GM19438 (cell line): ENCODE data around the gene CHMP4A.

Experiments
- ATAC-seq: cut with Tn5 transposase; IDR thresholded peaks from one replicate; pipeline ENCODE4 v1.9.1; 2021; ENCODE audit warnings: low read depth; ENCODE audit not compliant: unreplicated experiment

CHMP4A gene

DNA sequence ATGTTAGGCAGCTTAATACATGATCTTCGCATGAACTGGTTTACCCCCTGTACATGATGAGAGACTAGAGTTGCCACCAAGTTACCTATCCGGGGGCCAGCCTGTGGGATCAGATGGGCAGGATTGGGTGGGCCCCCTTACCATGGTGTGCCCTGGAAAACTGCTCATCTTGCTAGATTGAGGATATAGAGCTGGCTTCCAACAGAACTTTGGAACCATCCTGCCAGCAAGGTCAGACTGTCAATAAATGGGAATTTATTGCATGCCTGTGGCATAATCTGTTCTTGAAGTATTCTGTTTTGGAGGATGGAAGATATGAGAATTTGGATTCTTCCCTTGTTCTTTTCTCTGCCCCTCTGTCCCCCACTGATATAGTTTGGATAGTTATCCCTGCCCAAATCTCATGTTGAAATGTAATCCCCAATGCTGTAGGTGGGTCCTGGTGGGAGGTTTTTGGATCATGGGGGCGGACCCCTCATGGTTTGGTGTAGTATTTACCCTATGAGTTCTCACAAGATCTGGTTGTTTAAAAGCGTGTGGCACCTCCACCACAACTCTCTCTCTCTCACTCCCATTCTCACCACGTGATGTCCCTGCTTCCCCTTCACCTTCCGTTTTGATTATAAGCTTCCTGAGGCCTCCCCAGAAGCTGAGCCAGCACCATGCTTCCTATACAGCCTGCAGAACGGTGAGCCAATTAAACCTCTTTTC lies 14.3 kb downstream of the CHMP4A start:
- ATAC-seq: no peak

GRCh38 chr14:24197056-24197450 lies 16.2 kb downstream of the CHMP4A start:
- no peak for ATAC-seq

DNA sequence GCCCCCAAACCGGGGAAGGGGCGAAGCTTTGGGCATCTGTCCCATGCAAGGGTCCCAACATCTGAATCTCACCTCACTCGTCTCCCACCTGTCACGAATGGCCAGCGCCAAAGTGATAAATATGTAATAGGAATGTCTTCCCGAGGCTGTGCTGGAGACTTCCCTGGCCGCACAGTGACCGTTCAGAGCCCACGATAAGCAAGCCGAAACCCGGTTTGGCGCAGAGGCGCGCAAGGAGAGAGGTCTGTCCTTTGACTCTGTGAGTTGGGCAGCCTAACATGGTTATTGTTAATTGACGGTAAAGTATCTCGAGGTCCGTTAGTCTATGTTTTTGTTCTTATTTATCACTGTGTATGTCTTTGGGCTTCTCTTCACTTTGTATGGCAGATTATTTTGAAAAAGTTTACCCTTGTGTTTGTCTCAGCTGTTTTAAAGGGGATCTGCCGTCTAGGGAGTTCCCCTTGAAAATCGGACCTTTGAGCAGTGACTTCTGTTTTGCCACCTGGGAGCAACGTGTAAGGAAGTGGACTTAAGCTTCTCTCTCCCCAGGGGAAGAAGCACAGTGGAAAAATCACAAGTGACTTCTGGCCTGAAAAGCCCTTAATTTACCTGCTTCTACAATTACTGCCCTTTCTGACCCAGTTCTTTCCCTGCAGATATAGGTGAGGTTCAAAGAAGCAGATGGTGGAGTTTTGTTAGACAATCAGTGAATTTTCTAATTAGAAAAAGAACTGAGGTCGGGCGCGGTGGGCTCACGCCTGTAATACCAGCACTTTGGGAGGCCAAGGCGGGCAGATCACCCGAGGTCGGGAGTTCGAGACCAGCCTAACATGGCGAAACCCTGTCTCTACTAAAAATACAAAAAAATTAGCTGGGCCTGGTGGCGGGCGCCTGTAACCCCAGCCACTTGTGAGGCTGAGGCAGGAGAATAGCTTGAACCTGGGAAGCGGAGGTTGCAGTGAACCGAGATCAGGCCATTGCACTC lies 16.9 kb downstream of the CHMP4A start:
- peak; percentile 30 for ATAC-seq

GRCh38 chr14:24195186-24196070 lies 17.9 kb downstream of the CHMP4A start, which contains the start of gene TM9SF1:
Gene TM9SF1, minus strand, starts transcription at chr14:24195441. Its CDS starts 422 bp downstream, at chr14:24195019.
- ATAC-seq: peak; percentile 81

- ATAC-seq: no peak
These were observed 18.5 kb downstream of the CHMP4A start for GRCh38 chr14:24194873-24195185.

DNA sequence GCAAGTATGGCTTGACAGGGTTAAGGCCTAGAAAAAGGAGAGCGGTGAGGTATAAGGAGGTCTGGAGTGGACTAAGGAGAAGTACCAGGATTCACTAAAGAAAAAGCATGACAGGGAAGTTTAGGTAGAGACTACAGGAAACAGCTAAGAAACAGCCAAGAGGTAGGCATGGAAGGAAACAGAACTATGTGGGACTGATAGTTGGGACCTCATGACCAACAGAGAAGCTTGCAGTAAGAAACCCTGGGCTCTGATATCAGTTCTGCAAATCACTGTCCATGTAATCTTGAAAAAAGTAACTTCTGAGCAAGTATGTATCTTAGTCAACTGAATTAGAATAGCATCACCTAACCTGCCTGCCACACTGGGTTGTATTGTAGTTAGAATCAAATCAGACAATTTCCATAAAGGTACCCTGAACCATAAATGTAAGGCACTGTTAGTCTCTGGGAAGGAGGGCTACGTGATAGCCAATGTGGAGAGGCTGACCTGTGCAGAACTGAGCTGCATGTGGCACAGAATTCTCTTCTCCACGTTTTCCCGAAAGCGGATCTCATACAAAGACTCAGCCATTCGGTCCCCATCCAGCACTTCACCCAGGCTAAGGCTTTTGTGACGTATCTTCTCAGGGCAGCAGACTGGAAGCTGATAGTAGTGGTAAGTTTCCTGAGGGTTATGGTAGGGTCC lies 19.0 kb downstream of the CHMP4A start:
- ATAC-seq: no peak

DNA sequence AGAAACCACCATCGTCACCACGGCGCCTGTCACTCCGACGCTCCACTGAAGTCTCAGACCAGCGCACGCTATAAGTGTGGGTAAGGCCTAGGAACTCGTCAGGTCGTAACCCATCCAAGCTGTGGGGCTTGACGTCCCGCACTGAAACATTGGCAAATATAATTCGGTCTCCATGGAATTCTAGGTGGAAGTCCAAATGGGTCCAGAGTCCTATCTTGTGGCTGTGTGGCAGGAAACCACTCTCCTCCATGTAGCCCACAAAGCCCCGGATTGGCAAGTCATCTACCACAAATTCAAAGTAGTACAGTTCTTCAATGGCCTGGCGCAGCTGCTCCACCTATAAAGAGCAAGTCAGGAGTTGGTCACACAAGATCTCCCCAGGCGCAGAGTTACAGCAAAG lies 20.4 kb downstream of the CHMP4A start:
- ATAC-seq: no peak

DNA sequence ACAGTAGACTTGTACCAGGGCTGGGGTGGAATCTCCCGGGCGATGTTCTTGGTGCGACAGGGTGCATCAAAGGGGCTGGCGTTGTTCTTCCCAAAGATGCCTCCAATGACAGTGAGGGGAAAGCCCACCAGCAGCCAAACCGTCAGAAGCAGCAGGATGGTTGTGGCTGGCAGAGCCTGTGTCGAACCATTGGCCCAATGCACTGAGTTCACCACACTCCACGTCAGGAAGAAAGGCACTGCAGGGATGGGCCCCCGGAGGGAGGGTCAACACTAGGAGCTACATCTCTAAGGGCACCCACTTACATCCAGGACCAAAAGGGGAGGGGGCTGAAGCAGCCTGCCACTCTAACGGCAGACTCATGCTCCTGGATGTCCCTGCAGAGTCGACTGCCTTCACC lies 22.9 kb downstream of the CHMP4A start:
- ATAC-seq: no peak

- no peak for ATAC-seq
These were observed 23.8 kb downstream of the CHMP4A start for GRCh38 chr14:24189460-24189859.

DNA sequence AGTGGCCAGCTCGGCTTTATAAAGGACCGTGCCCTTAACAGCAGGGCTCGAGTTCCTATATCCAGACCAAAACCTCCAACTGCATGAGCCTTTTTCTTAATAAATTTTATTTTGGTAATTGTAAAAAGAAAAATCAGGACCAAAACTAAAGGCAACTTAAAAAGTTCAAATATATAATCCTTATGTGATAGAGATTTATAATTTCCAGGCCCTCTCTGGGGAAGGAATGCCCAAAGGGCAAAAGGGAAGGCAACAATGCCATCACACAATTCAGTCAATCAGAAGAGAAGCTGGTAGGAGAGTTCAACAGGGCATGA lies 24.3 kb downstream of the CHMP4A start:
- no peak for ATAC-seq

DNA sequence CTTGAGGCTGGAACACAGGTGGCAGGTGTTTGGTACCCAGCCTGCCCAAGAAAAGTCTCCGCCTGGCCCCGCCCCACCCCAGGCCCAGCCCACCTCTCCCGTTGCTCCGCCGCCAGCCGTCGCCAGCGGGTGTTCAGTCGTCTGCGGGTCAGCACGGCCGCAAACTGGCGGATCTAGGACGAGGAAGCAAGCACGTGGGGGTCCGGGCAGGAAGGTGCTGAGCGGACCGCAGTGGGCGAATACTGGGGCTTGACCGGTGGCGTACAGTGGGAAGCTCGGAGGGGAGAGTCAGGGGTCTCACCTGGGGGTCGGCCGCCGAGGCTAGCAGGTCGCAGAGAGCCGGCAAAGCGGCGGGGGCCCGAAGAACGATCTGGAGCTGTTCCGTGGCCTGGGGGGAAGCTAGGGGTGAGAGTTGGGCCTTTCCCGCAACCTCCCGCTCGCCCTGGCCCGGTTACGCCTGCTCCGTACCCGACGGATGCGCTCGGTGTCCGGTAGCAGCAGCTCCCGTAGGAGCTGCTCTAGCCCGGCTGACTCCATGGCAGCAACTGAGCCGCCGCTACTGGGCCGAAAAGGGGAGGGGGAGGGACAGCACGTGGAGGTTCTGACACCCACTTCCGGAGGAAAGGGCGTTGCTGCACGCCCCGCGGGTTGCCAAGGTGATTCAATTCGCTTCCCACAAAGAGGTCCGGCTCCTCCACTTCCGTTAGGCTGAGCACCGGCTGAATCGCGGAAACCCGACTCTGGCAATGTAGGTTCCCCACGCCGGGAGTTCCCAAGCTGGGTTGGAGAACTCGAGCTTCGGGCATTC lies 24.8 kb downstream of the CHMP4A start, which contains the start of gene IPO4:
TSS of gene IPO4 (minus strand) at position 566 of the 808 bp plus-strand sequence. CDS start at position 537, 29 bp downstream.
- peak; percentile 92 for ATAC-seq

GRCh38 chr14:24187539-24187915 lies 25.8 kb downstream of the CHMP4A start:
- no peak for ATAC-seq

DNA sequence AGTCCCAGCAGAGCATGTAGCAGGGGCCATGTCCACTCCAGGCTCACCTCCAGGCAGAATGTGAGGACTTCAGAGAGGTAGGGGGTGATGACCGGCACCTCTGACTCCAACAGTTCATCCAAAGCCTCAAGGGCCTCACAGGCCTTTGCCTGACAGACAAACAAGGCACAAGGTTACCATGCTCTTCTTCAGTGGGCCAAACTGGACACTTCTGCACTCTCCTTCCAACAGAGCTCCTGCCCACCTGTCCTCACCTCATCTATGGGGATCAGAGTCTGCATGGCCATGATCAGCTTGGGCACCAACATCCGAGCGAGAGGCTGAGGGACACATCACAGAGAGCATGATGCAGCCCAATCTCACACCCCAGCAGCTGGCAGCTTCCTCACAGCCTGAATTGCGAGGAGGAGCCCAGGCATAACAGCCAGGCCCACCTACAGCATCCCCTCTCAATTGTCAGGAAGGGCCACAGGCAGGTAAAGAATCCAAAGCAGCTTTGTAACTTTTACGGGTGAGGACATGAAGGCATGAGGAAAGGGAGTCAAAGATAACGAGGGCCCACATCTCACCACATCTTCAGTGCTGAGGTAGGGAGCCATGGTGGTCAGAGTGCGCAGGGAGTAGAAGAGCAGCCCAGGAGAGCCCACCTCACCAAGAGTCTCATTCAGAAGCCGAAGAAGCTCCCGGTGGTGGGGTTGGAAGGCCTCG lies 26.3 kb downstream of the CHMP4A start:
- no peak for ATAC-seq

DNA sequence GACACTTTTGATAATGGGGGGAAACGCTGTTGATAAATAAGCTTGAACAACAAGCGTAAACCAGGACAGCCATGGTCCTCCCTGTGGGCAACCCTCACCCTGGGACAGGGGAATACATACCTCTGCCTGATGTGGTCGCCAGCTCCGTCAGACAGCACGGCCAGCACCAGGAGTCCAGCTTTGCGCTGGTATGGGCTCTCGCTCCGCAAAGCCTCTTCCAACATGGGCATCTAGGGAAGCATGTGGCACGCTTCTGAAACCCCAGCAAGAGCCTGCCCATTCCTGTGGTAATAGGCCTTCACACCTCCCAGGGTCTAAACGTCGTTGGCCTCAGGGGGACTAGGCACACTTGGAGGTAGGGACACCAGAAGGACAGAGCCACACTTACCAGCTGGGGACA lies 27.5 kb downstream of the CHMP4A start:
- no peak for ATAC-seq

DNA sequence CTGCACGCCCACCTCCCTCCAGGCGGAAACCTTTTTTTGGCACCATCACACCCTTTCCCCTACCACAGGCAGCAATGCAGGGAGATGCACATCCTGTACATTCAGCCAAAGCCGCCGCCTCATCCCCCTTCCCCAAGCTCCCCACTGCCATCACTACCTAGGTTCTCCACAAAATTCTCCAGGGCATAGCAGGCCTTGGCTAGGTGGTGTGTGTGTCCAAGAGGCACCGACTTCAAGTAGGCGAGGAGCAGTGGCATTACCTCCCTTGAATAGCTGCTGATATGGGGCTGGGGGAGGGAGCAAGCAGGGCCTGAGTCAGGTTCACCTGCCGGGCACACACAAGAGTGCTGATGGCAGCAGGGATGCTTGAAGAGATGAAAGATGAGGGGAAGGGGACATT lies 28.3 kb downstream of the CHMP4A start:
- ATAC-seq: no peak

- no peak for ATAC-seq
These were observed 29.0 kb downstream of the CHMP4A start for GRCh38 chr14:24184104-24184970.

DNA sequence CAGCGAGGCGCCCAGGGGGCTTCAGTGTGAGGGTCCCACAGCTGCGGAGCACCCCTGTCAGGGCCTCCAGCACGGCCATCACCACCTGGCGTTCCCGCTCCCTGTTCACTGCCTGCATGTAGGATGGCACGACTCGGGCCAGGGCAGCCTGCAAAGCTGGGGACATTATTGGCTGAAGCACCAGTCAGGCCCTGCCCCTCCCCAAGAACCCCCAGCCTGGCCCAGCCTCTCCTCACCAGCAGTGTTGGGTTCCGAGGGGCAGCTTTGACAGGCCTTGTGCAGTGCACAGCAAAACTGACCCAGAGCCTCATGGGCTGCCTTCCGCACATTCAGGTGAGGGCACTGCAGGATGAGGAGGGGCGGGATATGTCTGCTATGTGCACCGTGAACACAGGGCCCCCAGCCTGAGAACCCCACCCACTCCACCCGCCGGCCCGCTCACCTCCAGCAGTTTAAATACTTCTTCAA lies 30.2 kb downstream of the CHMP4A start:
- ATAC-seq: no peak
